IMR-90 (cell line): ENCODE results near the gene PIGZ. TPM values are rescaled to one million over a fixed set of nuclear protein-coding genes. Genes with fewer than 3 reads are reported as not detected.

Experiments
- ATAC-seq: fragments of 200-7000 bp; cut with Tn5 transposase; 2 replicates; pipeline ENCODE4 v1.9.1; 2020; ENCODE audit warnings: low read depth, mild to moderate bottlenecking, moderate library complexity
- BruUV-seq: library from RNA; stranded (reverse); fragments of 400-500 nt; replicated peaks from 2 replicates; lab custom pipeline; 2021; lab: Mats Ljungman, UMichigan
- CTCF ChIA-PET: fragments of 300-600 bp; formaldehyde crosslinking; extraction: SDS; loops from one replicate; lab custom pipeline; 2021; ENCODE audit warnings: antibody characterized with exemption; lab: Yijun Ruan, JAX
- POLR2A ChIA-PET: fragments of 300-600 bp; sonication (Branson Sonifier 250); formaldehyde crosslinking; loops from one replicate; lab custom pipeline; 2022; ENCODE audit warnings: antibody characterized with exemption; ENCODE audit not compliant: unreplicated experiment; lab: Charles Lee
- DNase-seq: peaks from one replicate; pipeline ENCODE4 v3.0.0; 2013
- H2AFZ ChIP-seq: replicated peaks from 2 replicates; pipeline ENCODE3; 2013; ENCODE audit warnings: low read length, mild to moderate bottlenecking; ENCODE audit not compliant: poor library complexity
- H2AK5ac ChIP-seq: 2 replicates; pipeline ENCODE4 v1.6.1; 2013; ENCODE audit warnings: low read depth, low read length, inconsistent platforms
- H2AK9ac ChIP-seq: replicated peaks from 2 replicates; pipeline ENCODE3; 2013; ENCODE audit warnings: mild to moderate bottlenecking, low read depth, low read length, moderate library complexity; ENCODE audit not compliant: poor library complexity
- H2BK120ac ChIP-seq: 2 replicates; pipeline ENCODE4 v1.6.1; 2013; ENCODE audit warnings: low read depth, low read length, inconsistent platforms
- H2BK15ac ChIP-seq: 3 replicates; pipeline ENCODE4 v1.6.1; 2013; ENCODE audit warnings: low read depth, low read length, inconsistent platforms
- H2BK20ac ChIP-seq: 2 replicates; pipeline ENCODE4 v1.6.1; 2013; ENCODE audit warnings: low read depth, mild to moderate bottlenecking, inconsistent platforms, low read length, moderate library complexity
- H2BK5ac ChIP-seq: 2 replicates; pipeline ENCODE4 v1.6.1; 2013; ENCODE audit warnings: mild to moderate bottlenecking, low read depth, low read length, inconsistent platforms; ENCODE audit not compliant: poor library complexity, severe bottlenecking
- H3K14ac ChIP-seq: replicated peaks from 2 replicates; pipeline ENCODE4 v1.6.1; 2013; ENCODE audit warnings: low read depth, low read length, inconsistent platforms
- H3K18ac ChIP-seq: 2 replicates; pipeline ENCODE4 v1.6.1; 2013; ENCODE audit warnings: low read depth, low read length, control low read depth
- H3K23ac ChIP-seq: 2 replicates; pipeline ENCODE4 v1.6.1; 2013; ENCODE audit warnings: low read depth, low read length, inconsistent platforms
- H3K27ac ChIP-seq: 2 replicates; pipeline ENCODE4 v1.5.1; 2013; ENCODE audit warnings: mild to moderate bottlenecking, control low read depth, low read length; ENCODE audit not compliant: insufficient read depth
- H3K27me3 ChIP-seq: 2 replicates; pipeline ENCODE4 v1.6.1; 2013; ENCODE audit warnings: low read length; ENCODE audit not compliant: control insufficient read depth, insufficient read depth
- H3K36me3 ChIP-seq: 2 replicates; pipeline ENCODE4 v1.6.1; 2013; ENCODE audit warnings: low read length, mixed read lengths; ENCODE audit not compliant: control insufficient read depth, insufficient read depth
- H3K4ac ChIP-seq: 2 replicates; pipeline ENCODE4 v1.6.1; 2013; ENCODE audit warnings: low read depth, low read length, inconsistent platforms
- H3K4me1 ChIP-seq: 2 replicates; pipeline ENCODE4 v1.6.1; 2013; ENCODE audit warnings: low read length, mixed read lengths; ENCODE audit not compliant: control insufficient read depth, insufficient read depth
- H3K4me2 ChIP-seq: 2 replicates; pipeline ENCODE4 v1.6.1; 2013; ENCODE audit warnings: low read depth, mild to moderate bottlenecking, control low read depth, low read length, moderate library complexity
- H3K4me3 ChIP-seq: 2 replicates; pipeline ENCODE4 v1.5.1; 2013; ENCODE audit warnings: low read depth, mild to moderate bottlenecking, control low read depth, low read length, moderate library complexity; ENCODE audit not compliant: insufficient read depth
- H3K56ac ChIP-seq: 2 replicates; pipeline ENCODE4 v1.6.1; 2013; ENCODE audit warnings: low read length, inconsistent platforms; ENCODE audit not compliant: insufficient read depth; ENCODE audit errors: extremely low read depth
- H3K79me1 ChIP-seq, 2 experiments: 2 replicates each; pipeline ENCODE4 v1.6.1; 2013; ENCODE audit warnings: low read length in 2 of 2, inconsistent platforms in 1 of 2, low read depth in 1 of 2
- H3K9ac ChIP-seq: 2 replicates; pipeline ENCODE4 v1.6.1; 2013; ENCODE audit warnings: low read depth, low read length, control low read depth
- H3K9me1 ChIP-seq: 2 replicates; pipeline ENCODE4 v1.6.1; 2013; ENCODE audit warnings: low read length, inconsistent platforms; ENCODE audit not compliant: insufficient read depth
- H3K9me3 ChIP-seq: 2 replicates; pipeline ENCODE4 v1.6.1; 2013; ENCODE audit warnings: low read length; ENCODE audit not compliant: control insufficient read depth, insufficient read depth
- H4K20me1 ChIP-seq: 2 replicates; pipeline ENCODE4 v1.6.1; 2013; ENCODE audit warnings: low read length, inconsistent platforms; ENCODE audit not compliant: insufficient read depth
- H4K5ac ChIP-seq: 2 replicates; pipeline ENCODE4 v1.6.1; 2013; ENCODE audit warnings: mild to moderate bottlenecking, low read depth, low read length, control low read depth
- H4K8ac ChIP-seq, 2 experiments: 2 replicates each; pipeline ENCODE4 v1.6.1; 2013; ENCODE audit warnings: low read depth in 2 of 2, low read length in 2 of 2, control low read depth in 1 of 2, inconsistent platforms in 1 of 2
- H4K91ac ChIP-seq: 2 replicates; pipeline ENCODE4 v1.6.1; 2013; ENCODE audit warnings: low read depth, low read length, inconsistent platforms; ENCODE audit not compliant: insufficient read depth
- BHLHE40 ChIP-seq: fragments of 150-350 bp; IDR thresholded peaks from 2 replicates; pipeline ENCODE4 v1.6.1; 2016; ENCODE audit warnings: mild to moderate bottlenecking, low read depth, low read length
- CEBPB ChIP-seq: IDR thresholded peaks from 2 replicates; pipeline ENCODE4 v1.6.1; 2012; ENCODE audit warnings: low read depth, low read length, improper control_type of control experiment
- CHD1 ChIP-seq: IDR thresholded peaks from 2 replicates; pipeline ENCODE4 v1.6.1; 2012; ENCODE audit warnings: low read depth, low read length, improper control_type of control experiment
- CTCF ChIP-seq: conservative IDR thresholded peaks from 2 replicates; pipeline ENCODE4 v1.5.1; 2012; ENCODE audit warnings: mild to moderate bottlenecking, low read depth, low read length, improper control_type of control experiment
- ELK1 ChIP-seq: fragments of 150-350 bp; IDR thresholded peaks from 2 replicates; pipeline ENCODE4 v1.6.1; 2016; ENCODE audit warnings: low read depth, mild to moderate bottlenecking, low read length, moderate library complexity, borderline replicate concordance
- FOS ChIP-seq: fragments of 150-350 bp; IDR thresholded peaks from 2 replicates; pipeline ENCODE4 v1.6.1; 2016; ENCODE audit warnings: low read depth, low read length
- MAFK ChIP-seq: IDR thresholded peaks from 2 replicates; pipeline ENCODE4 v1.6.1; 2012; ENCODE audit warnings: low read depth, low read length, improper control_type of control experiment
- MAZ ChIP-seq: IDR thresholded peaks from 2 replicates; pipeline ENCODE4 v1.6.1; 2012; ENCODE audit warnings: low read depth, mild to moderate bottlenecking, low read length, improper control_type of control experiment, moderate library complexity, borderline replicate concordance
- MXI1 ChIP-seq: IDR thresholded peaks from 2 replicates; pipeline ENCODE4 v1.6.1; 2012; ENCODE audit warnings: low read depth, mild to moderate bottlenecking, low read length, moderate library complexity, borderline replicate concordance
- NFE2L2 ChIP-seq: fragments of 150-350 bp; IDR thresholded peaks from 2 replicates; pipeline ENCODE4 v1.6.1; 2016; ENCODE audit warnings: low read depth, mild to moderate bottlenecking, low read length
- POLR2A ChIP-seq: IDR thresholded peaks from 2 replicates; pipeline ENCODE4 v1.6.1; 2012; ENCODE audit warnings: mild to moderate bottlenecking, low read depth, low read length
- RAD21 ChIP-seq: IDR thresholded peaks from 2 replicates; pipeline ENCODE4 v1.6.1; 2012; ENCODE audit warnings: low read length, improper control_type of control experiment
- RCOR1 ChIP-seq: IDR thresholded peaks from 2 replicates; pipeline ENCODE4 v1.6.1; 2012; ENCODE audit warnings: mild to moderate bottlenecking, low read length, improper control_type of control experiment; ENCODE audit not compliant: insufficient replicate concordance
- SMC3 ChIP-seq: fragments of 150-350 bp; IDR thresholded peaks from 2 replicates; pipeline ENCODE4 v1.6.1; 2016; ENCODE audit warnings: low read depth, mild to moderate bottlenecking, antibody characterized with exemption, low read length, moderate library complexity
- USF2 ChIP-seq: fragments of 150-350 bp; IDR thresholded peaks from 2 replicates; pipeline ENCODE4 v1.6.1; 2017; ENCODE audit warnings: mild to moderate bottlenecking, antibody characterized with exemption, low read length, low read depth
- WGBS, 2 experiments: methylation state at CpG; one replicate each; pipeline versions ENCODE4 v1.1.5 to v1.1.7; 2013; ENCODE audit warnings: missing lambda C conversion rate in 2 of 2; ENCODE audit not compliant: insufficient read length in 1 of 2; ENCODE audit errors: extremely low coverage in 2 of 2; 5-methylcytosine and 5-hydroxymethylcytosine counted together
- dilution Hi-C: fragments of 300-500 bp; cut with HindIII; formaldehyde crosslinking; loops from one replicate; pipeline ENCODE4 v1.14.3; 2018; ENCODE audit warnings: low sequenced_read_pairs; ENCODE audit not compliant: unreplicated experiment
- in situ Hi-C: fragments of 300-500 bp; cut with MboI; formaldehyde crosslinking; loops from 3 replicates; pipeline ENCODE4 v1.14.3; 2019; ENCODE audit warnings: low sequenced_read_pairs, inconsistent platforms, mixed read lengths
- intact Hi-C: fragments of 100-400 bp; cut with micrococcal nuclease; formaldehyde crosslinking; loops from 2 replicates; pipeline ENCODE4 v1.10.0; 2022
- polyA plus RNA-seq, 3 experiments: library from polyadenylated mRNA; depleted of rRNA; stranded (reverse); fragments of >200 nt; gene quantifications; 2 replicates each; pipeline ENCODE4 v1.2.3, GENCODE V29; 2012; ENCODE audit warnings: low replicate concordance in 1 of 3
- total RNA-seq: library from RNA; depleted of rRNA; stranded (reverse); fragments of >200 nt; gene quantifications from 2 replicates; pipeline ENCODE4 v1.2.3, GENCODE V29; 2012

Gene PIGZ
- total and polyA plus RNA-seq, 2 of the 4 experiments (the other 2 are of a cell fraction): 0.18 to 0.86 TPM

GRCh38 chr3:196962108-196962929 lies 6.3 kb downstream of the PIGZ start:
- Histone ChIP-seq H3K9me1 (no peaks in the 10 kb centered on the region), H4K91ac (no peak overlapping the region), H4K5ac (no peak overlapping the region), H3K9ac (no peak overlapping the region), H2AFZ (no peak overlapping the region), H4K20me1 (no peaks in the 10 kb centered on the region), H4K8ac (no peak overlapping the region), H2BK5ac (no peak overlapping the region), H3K23ac (no peak overlapping the region), H3K9me3 (no peaks in the 10 kb centered on the region), H3K4me1 (no peaks in the 10 kb centered on the region), H3K18ac (no peak overlapping the region), H3K79me1 (no peaks in the 10 kb centered on the region), H3K4ac (no peak overlapping the region), H3K14ac (no peak overlapping the region), H2BK120ac (no peak overlapping the region), H2AK5ac (no peak overlapping the region), H3K4me2 (no peak overlapping the region), H2BK20ac (no peak overlapping the region), H3K56ac (no peak overlapping the region), H3K36me3 (no peaks in the 10 kb centered on the region), H3K27me3 (peaks cover 43% of the 10 kb centered on the region), H3K27ac (no peak overlapping the region), H2AK9ac (no peak overlapping the region), H2BK15ac (no peak overlapping the region), H3K4me3 (no peak overlapping the region)
- in situ Hi-C loops: loop anchor here (25.0 kb wide), 1 partner anchor 350 kb away; no protein-coding TSS in a partner anchor
- dilution Hi-C loops: no loop called here
- DNase-seq (no peak), ATAC-seq (no peak)
- BruUV-seq: no TSS peak
- WGBS, 2 experiments: 100% methylated on average over 1 of the region's 9 CpGs; no CpG with 5 or more reads in 1 of the 2 experiments
- ChIA-PET CTCF (no interaction called here), POLR2A (no interaction called here)
- intact Hi-C loops: no loop called here
- TF ChIP-seq MAZ (no peak), CTCF (no peak), FOS (no peak), USF2 (no peak), CEBPB (no peak), MAFK (no peak), BHLHE40 (no peak), NFE2L2 (no peak), RAD21 (no peak), MXI1 (no peak), SMC3 (no peak), POLR2A (no peak), RCOR1 (no peak), ELK1 (no peak), CHD1 (no peak)
